ENCODE measurements around the gene TRAPPC1. TPM values are rescaled to one million over a fixed set of nuclear protein-coding genes. Genes with fewer than 3 reads are reported as not detected.

TRAPPC1 gene
- total and polyA plus RNA-seq, 2 of the 8 experiments (the other 6 are each of a cell fraction or from before 2014, with no cell fraction given), result 114 to 170 TPM

DNA sequence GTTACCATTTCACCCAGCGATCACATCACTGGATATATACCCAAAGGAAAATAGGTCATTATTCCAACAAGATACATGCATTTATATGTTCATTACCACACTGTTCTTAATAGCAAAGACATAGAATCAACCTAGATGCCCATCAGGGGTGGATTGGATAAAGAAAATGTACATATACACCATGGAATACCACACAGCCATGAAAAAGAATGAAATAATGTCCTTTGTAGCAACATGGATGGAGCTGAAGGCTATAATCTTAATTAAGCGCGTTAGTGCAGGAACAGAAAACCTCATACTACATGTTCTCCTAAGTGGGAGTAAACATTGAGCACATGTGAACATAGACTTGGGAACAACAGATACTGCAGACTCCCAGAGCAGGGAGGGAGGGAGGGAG is 18.8 kb upstream of the TRAPPC1 start:
- ChIA-PET CTCF (ENCODE audit: partially characterized antibody) (interaction anchor here (1.1 kb wide), 1 partner anchor 18 kb away, joined by 5 read pairs; the partner anchor contains the start of gene CNTROB), POLR2A (ENCODE audit: partially characterized antibody) (no interaction called here)
- H4K91ac ChIP-seq (replicated peaks; ENCODE audit: insufficient read length, low read length), result no peak overlapping the region
- H3K36me3 ChIP-seq (ENCODE audit: control insufficient read depth in 2 of 4, insufficient read depth in 4 of 4, low read length in 3 of 4), result peaks cover 6 to 22% (median 17%) of the 10 kb centered on the region in 4 experiments
- H3K27ac ChIP-seq (ENCODE audit: low read depth, low read length), result no peak overlapping the region
- no peaks in the 10 kb centered on the region for H3K79me2 ChIP-seq (ENCODE audit: control insufficient read depth in 1 of 2, insufficient read depth in 2 of 2, low read length in 2 of 2)
- no peak overlapping the region for H3K23ac ChIP-seq (ENCODE audit: insufficient read length)
- no peaks in the 10 kb centered on the region for H3K23me2 ChIP-seq (ENCODE audit: low read depth, low read length)
- no peak for FAIRE-seq
- no peak overlapping the region for H4K8ac ChIP-seq (ENCODE audit: extremely low read depth, insufficient read depth, low read length)
- no peak overlapping the region for H2AK5ac ChIP-seq (ENCODE audit: low read depth, low read length)
- DNase-seq (ENCODE audit: low read depth in 1 of 2, low spot score in 2 of 2), result no peak
- no peak overlapping the region for H3K4me2 ChIP-seq (ENCODE audit: insufficient read depth in 1 of 2, low read depth in 2 of 2, low read length in 2 of 2)
- H2BK5ac ChIP-seq (ENCODE audit: low read depth, low read length), result no peak overlapping the region
- no peak overlapping the region for H2BK20ac ChIP-seq (ENCODE audit: low read length)
- no peak overlapping the region for H4K5ac ChIP-seq (ENCODE audit: insufficient read length, low read depth, low read length)
- no peak overlapping the region for H3K9ac ChIP-seq (replicated peaks in 1 of 4; ENCODE audit: extremely low read depth in 1 of 4, low read depth in 3 of 4, low read length in 3 of 4)
- H3K4me1 ChIP-seq (replicated peaks in 1 of 4; ENCODE audit: control insufficient read depth in 3 of 4, insufficient read depth in 4 of 4, low read length in 3 of 4), result no peaks in the 10 kb centered on the region
- no peaks in the 10 kb centered on the region for H3K9me3 ChIP-seq (ENCODE audit: insufficient read depth in 2 of 2, low read depth in 1 of 2, low read length in 1 of 2)
- no peak overlapping the region for H2BK15ac ChIP-seq (ENCODE audit: low read length)
- H4K20me1 ChIP-seq (replicated peaks in 1 of 2; ENCODE audit: control insufficient read depth in 1 of 2, insufficient read depth in 2 of 2, low read length in 2 of 2), result no peaks in the 10 kb centered on the region
- H3K4me3 ChIP-seq (ENCODE audit: extremely low read depth in 1 of 4, insufficient read depth in 2 of 4, low read depth in 3 of 4, low read length in 4 of 4), result no peak overlapping the region
- WGBS, 2 experiments (ENCODE audit: extremely low coverage in 1 of 2, insufficient coverage in 1 of 2, insufficient read length in 1 of 2, insufficient replicate concordance in 2 of 2, low coverage in 1 of 2, low lambda C conversion rate in 2 of 2, missing lambda C conversion rate in 1 of 2), result 96% methylated on average over 3 of the region's 3 CpGs; no CpG with 5 or more reads in 1 of the 2 experiments
- no peak overlapping the region for H3K56ac ChIP-seq (replicated peaks; ENCODE audit: insufficient read length, low read depth, low read length)
- no peak overlapping the region for H3K14ac ChIP-seq (ENCODE audit: insufficient read length)
- no peak overlapping the region for H3K18ac ChIP-seq (ENCODE audit: extremely low read depth, low read length)
- no peaks in the 10 kb centered on the region for H3K79me1 ChIP-seq (ENCODE audit: low read depth, low read length)
- no peak overlapping the region for H2BK12ac ChIP-seq (ENCODE audit: low read depth, low read length)
- no peak overlapping the region for H2BK120ac ChIP-seq (replicated peaks; ENCODE audit: low read depth, low read length)
- H3K27me3 ChIP-seq (replicated peaks in 1 of 4; ENCODE audit: control insufficient read depth in 3 of 4, extremely low read depth in 1 of 4, insufficient read depth in 3 of 4, low read length in 3 of 4), result no peaks in the 10 kb centered on the region; a peak in 1 of 7 replicates
- no peak overlapping the region for H2AFZ ChIP-seq (ENCODE audit: low read length)
- H3K4ac ChIP-seq (replicated peaks; ENCODE audit: insufficient read length, low read depth, low read length), result no peak overlapping the region
- TF ChIP-seq CREB1 (IDR thresholded peaks at IDR 0.05) (no peak), ASH2L (IDR thresholded peaks at IDR 0.05; ENCODE audit: low read length) (no peak), RBBP5 (IDR thresholded peaks at IDR 0.05; ENCODE audit: borderline replicate concordance, low read depth, low read length) (no peak), RFX5 (IDR thresholded peaks at IDR 0.05; ENCODE audit: borderline replicate concordance, low read depth, low read length) (no peak), PHF8 (conservative IDR thresholded peaks at IDR 0.05; ENCODE audit: low read depth, low read length) (no peak), SP4 (IDR thresholded peaks at IDR 0.05; ENCODE audit: low read length) (no peak), CTCF (IDR thresholded peaks at IDR 0.05; ENCODE audit: control extremely low read depth in 1 of 3, insufficient read depth in 1 of 3, low read depth in 1 of 3, low read length in 3 of 3) (no peak), KDM1A (IDR thresholded peaks at IDR 0.05; ENCODE audit: borderline replicate concordance, low read length) (no peak), KDM4A (IDR thresholded peaks at IDR 0.05; ENCODE audit: low read depth, low read length, severe bottlenecking) (no peak), GTF2F1 (IDR thresholded peaks at IDR 0.05; ENCODE audit: borderline replicate concordance, low read depth, low read length) (no peak), CBX8 (IDR thresholded peaks at IDR 0.05; ENCODE audit: borderline replicate concordance, low read depth, low read length) (no peak), JUN (IDR thresholded peaks at IDR 0.05; ENCODE audit: low read depth, low read length) (no peak), TEAD4 (IDR thresholded peaks at IDR 0.05; ENCODE audit: low read depth, low read length) (no peak)
